Measurements from ENCODE around the gene MKNK1.
A peak's percentile ranks its signal among the peaks of the same experiment; 100 is the strongest.

The MKNK1 gene

GRCh38 chr1:46536527-46536926, 67.5 kb downstream of the MKNK1 start:
- DNase-seq: no peak

GRCh38 chr1:46535063-46535462, 69.0 kb downstream of the MKNK1 start:
- DNase-seq: peak; percentile 41 to 54

GRCh38 chr1:46533179-46533864, 70.7 kb downstream of the MKNK1 start:
- DNase-seq: peak; percentile 35 to 44

- peak; percentile 75 to 78 for DNase-seq
Measured at GRCh38 chr1:46532498-46533178, 71.4 kb downstream of the MKNK1 start.

- DNase-seq: peak in 1 of 2 experiments; percentile 17
Measured at GRCh38 chr1:46532095-46532494, 72.0 kb downstream of the MKNK1 start.

- no peak for DNase-seq
Measured at GRCh38 chr1:46530791-46531409, 73.2 kb downstream of the MKNK1 start.

GRCh38 chr1:46530311-46530710, 73.8 kb downstream of the MKNK1 start:
- DNase-seq: no peak

- DNase-seq: no peak
Measured at GRCh38 chr1:46529031-46529630, 74.9 kb downstream of the MKNK1 start.

- no peak for DNase-seq
Measured at GRCh38 chr1:46528297-46528955, 75.6 kb downstream of the MKNK1 start.

GRCh38 chr1:46527474-46528296, 76.4 kb downstream of the MKNK1 start:
- DNase-seq: peak; percentile 85 to 87

- DNase-seq: no peak
Measured at GRCh38 chr1:46526691-46527291, 77.3 kb downstream of the MKNK1 start.

- no peak for DNase-seq
Measured at GRCh38 chr1:46526013-46526690, 77.9 kb downstream of the MKNK1 start.

- no peak for DNase-seq
Measured at GRCh38 chr1:46525253-46525983, 78.7 kb downstream of the MKNK1 start.

- no peak for DNase-seq
Measured at GRCh38 chr1:46524843-46525242, 79.2 kb downstream of the MKNK1 start.

- no peak for DNase-seq
Measured at GRCh38 chr1:46523496-46524353, 80.3 kb downstream of the MKNK1 start.

GRCh38 chr1:46522969-46523320, 81.1 kb downstream of the MKNK1 start:
- DNase-seq: no peak

- peak; percentile 50 to 59 for DNase-seq
Measured at GRCh38 chr1:46522184-46522968, 81.7 kb downstream of the MKNK1 start.

- DNase-seq: no peak
Measured at GRCh38 chr1:46521414-46521813, 82.7 kb downstream of the MKNK1 start.
